Uterus (tissue), 4 donors: ENCODE data around the gene MTF1. TPM values are rescaled to one million over a fixed set of nuclear protein-coding genes. Genes with fewer than 3 reads are reported as not detected.

Source experiments
- DNase-seq, 2 donors: peaks; one replicate each; pipeline ENCODE4 v3.0.0-alpha.2; 2019 to 2020
- H3K27ac ChIP-seq, 2 donors: fragments of 200-600 bp; sonication (generic); 1 replicate in 1 of 2; 2 replicates in 1 of 2; pipeline ENCODE4 v1.5.1; 2016 to 2018
- H3K27me3 ChIP-seq, 2 donors: fragments of 200-600 bp; sonication (generic); one replicate each; pipeline ENCODE4 v1.5.1; 2018 to 2019; ENCODE audit warnings: control low read depth in 1 of 2
- H3K36me3 ChIP-seq, 2 donors: fragments of 200-600 bp; sonication (generic); one replicate each; pipeline ENCODE4 v1.5.1; 2019; ENCODE audit warnings: control low read depth in 1 of 2
- H3K4me1 ChIP-seq, 2 donors: fragments of 200-600 bp; sonication (generic); one replicate each; pipeline ENCODE4 v1.5.1; 2018 to 2019; ENCODE audit warnings: control low read depth in 1 of 2
- H3K4me3 ChIP-seq, 2 donors: fragments of 200-600 bp; sonication (generic); 1 replicate in 1 of 2; 2 replicates in 1 of 2; pipeline ENCODE4 v1.5.1; 2018 to 2019; ENCODE audit warnings: mild to moderate bottlenecking in 1 of 2
- H3K9me3 ChIP-seq, 2 donors: fragments of 200-600 bp; sonication (generic); one replicate each; pipeline ENCODE4 v1.5.1; 2019; ENCODE audit warnings: control low read depth in 1 of 2
- CTCF ChIP-seq, 4 experiments: fragments of 200-600 bp in 2 of 4; fragments of 450-650 bp in 2 of 4; sonication (generic) in 2 of 4; IDR thresholded peaks; one replicate each; pipeline ENCODE4 v1.5.1; 2016 to 2019; ENCODE audit warnings: antibody characterized with exemption in 4 of 4, mild to moderate bottlenecking in 2 of 4, moderate library complexity in 1 of 4
- POLR2A ChIP-seq, 2 donors: fragments of 450-650 bp; IDR thresholded peaks; one replicate each; pipeline ENCODE4 v1.6.1; 2016; ENCODE audit warnings: antibody characterized with exemption in 2 of 2, mild to moderate bottlenecking in 1 of 2, moderate library complexity in 1 of 2
- intact Hi-C: fragments of 100-400 bp; cut with DNase I; formaldehyde crosslinking; loops from one replicate; pipeline ENCODE4 v1.15.1; 2023; ENCODE audit warnings: low total_unique reads
- total RNA-seq, 4 donors: library from RNA; depleted of rRNA in 3 of 4; stranded (reverse); fragments of >200 nt in 3 of 4; gene quantifications; one replicate each; pipeline versions ENCODE4 v1.1.0 to v1.2.4, GENCODE V29; 2014 to 2023
- donor health status: DM: yes; HTN: yes; CAD: no.

The MTF1 gene
- total RNA-seq, 4 donors from 2014 or later = 1.5 to 20.5 (median 4.8) TPM

- intact Hi-C loops = no loop called here
- no peak for TF ChIP-seq POLR2A (IDR thresholded peaks at IDR 0.05)
- TF ChIP-seq CTCF (IDR thresholded peaks at IDR 0.05) = no peak
- Histone ChIP-seq H3K9me3 (no peaks in the 10 kb centered on the region), H3K4me3 (no peak overlapping the region), H3K4me1 (no peaks in the 10 kb centered on the region), H3K27me3 (no peaks in the 10 kb centered on the region), H3K27ac (no peak overlapping the region), H3K36me3 (no peaks in the 10 kb centered on the region)
- DNase-seq = no peak
These were observed 7.1 kb upstream of the MTF1 start for GRCh38 chr1:37866491-37866890.

- Histone ChIP-seq H3K27me3 (no peaks in the 10 kb centered on the region), H3K36me3 (no peaks in the 10 kb centered on the region), H3K27ac (no peak overlapping the region), H3K4me1 (no peaks in the 10 kb centered on the region), H3K9me3 (no peaks in the 10 kb centered on the region), H3K4me3 (no peak overlapping the region)
- TF ChIP-seq CTCF (IDR thresholded peaks at IDR 0.05) = no peak
- TF ChIP-seq POLR2A (IDR thresholded peaks at IDR 0.05) = no peak
- no peak for DNase-seq
- intact Hi-C loops = no loop called here
These were observed 6.1 kb upstream of the MTF1 start for GRCh38 chr1:37865348-37866120.

GRCh38 chr1:37862330-37862729 lies 2.9 kb upstream of the MTF1 start:
- Histone ChIP-seq H3K27ac (no peak overlapping the region), H3K27me3 (no peaks in the 10 kb centered on the region), H3K36me3 (no peaks in the 10 kb centered on the region), H3K4me3 (no peak overlapping the region), H3K9me3 (no peaks in the 10 kb centered on the region), H3K4me1 (peaks cover 4 to 8% of the 10 kb centered on the region in 2 donors)
- no peak for TF ChIP-seq CTCF (IDR thresholded peaks at IDR 0.05)
- TF ChIP-seq POLR2A (IDR thresholded peaks at IDR 0.05) = no peak
- no peak for DNase-seq
- intact Hi-C loops = no loop called here

GRCh38 chr1:37861151-37861550 lies 1.8 kb upstream of the MTF1 start:
- no peak for DNase-seq
- Histone ChIP-seq H3K4me3 (no peak overlapping the region), H3K27ac (no peak overlapping the region), H3K36me3 (no peaks in the 10 kb centered on the region), H3K9me3 (no peaks in the 10 kb centered on the region), H3K4me1 (peaks cover 4 to 8% of the 10 kb centered on the region in 2 donors), H3K27me3 (no peaks in the 10 kb centered on the region)
- intact Hi-C loops = no loop called here
- TF ChIP-seq CTCF (IDR thresholded peaks at IDR 0.05) (no peak), POLR2A (IDR thresholded peaks at IDR 0.05) (no peak)

GRCh38 chr1:37860346-37860666 lies 914 bp upstream of the MTF1 start:
- H3K9me3 ChIP-seq = no peaks in the 10 kb centered on the region
- DNase-seq = no peak
- TF ChIP-seq CTCF (IDR thresholded peaks at IDR 0.05) = peak in 1 of 4 experiments; percentile 2
- TF ChIP-seq POLR2A (IDR thresholded peaks at IDR 0.05) = no peak
- H3K4me3 ChIP-seq = peak overlapping the region; percentile 86 to 93
- H3K27ac ChIP-seq = peak overlapping the region; percentile 85 to 92
- H3K27me3 ChIP-seq = no peaks in the 10 kb centered on the region
- intact Hi-C loops = no loop called here
- no peaks in the 10 kb centered on the region for H3K36me3 ChIP-seq
- H3K4me1 ChIP-seq = peaks cover 4 to 8% of the 10 kb centered on the region in 2 donors
